GM21737 (cell line): ENCODE results near the gene DCPS.
"Not testable (repeated sequence)": the region's sequence is repeated elsewhere in the genome, so short reads cannot be mapped to it uniquely, and the experiment has no call there.

Experiments used
- ATAC-seq: cut with Tn5 transposase; IDR thresholded peaks from one replicate; pipeline ENCODE4 v1.9.1; 2021; ENCODE audit warnings: mild to moderate bottlenecking, moderate library complexity; ENCODE audit not compliant: unreplicated experiment

The DCPS gene

DNA sequence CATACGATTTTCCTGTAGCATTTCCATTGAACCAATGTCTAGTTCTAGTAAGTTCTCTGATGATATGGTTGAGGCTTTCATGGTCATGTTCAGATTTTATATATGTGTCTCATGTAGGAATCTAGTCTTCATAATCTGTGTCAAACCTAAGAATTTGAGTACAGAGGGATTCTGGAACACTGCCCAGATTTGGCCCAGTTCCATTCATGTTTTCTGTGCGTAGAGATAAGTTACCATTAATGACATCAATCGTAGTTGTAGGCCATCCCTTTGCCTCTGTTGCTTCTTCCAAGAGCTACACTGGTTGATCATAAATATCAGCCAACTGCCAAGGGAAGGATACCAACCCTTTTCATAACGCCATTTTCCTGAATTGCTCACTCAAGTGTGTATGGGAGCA is 74.9 kb downstream of the DCPS start:
- no peak for ATAC-seq

DNA sequence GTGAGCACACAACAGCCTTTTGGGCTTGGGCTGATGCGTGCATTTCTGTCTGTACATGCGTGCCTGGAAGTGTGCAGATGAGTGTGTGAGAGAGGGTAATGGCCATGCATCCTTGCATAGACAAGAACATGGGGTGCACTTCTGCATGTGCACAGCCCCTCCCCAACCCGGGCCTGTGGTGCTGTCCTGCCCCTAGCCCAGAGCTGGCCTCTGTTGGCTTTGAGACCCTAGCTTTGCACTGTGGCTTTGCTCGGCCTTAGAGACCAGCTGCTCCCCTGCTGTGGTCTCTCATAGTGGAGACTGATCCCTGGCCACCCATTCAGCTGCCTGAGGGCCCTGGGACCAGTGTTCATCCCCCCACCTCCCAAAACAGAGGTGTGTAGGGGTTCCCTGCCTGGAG is 77.0 kb downstream of the DCPS start:
- no peak for ATAC-seq

DNA sequence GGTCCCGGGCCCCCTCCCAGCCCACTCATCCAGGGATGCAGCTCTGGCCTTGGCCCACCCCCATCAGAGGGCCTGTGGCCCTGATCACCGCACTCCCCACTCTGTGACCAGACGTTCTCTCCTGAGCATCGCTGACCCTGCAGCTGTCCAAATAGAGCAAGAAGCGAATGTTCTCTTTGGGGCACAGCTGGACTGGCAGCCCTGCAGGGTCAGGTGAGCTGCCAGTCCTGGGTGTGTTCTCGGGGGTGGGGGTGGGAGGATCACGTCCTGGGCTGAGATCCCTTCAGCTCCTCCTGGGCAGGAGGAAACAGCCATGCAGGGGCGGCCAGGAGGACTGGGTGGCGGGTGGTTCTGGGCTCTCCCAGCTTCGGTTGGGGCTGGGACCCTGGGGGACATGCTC is 78.1 kb downstream of the DCPS start:
- not testable (repeated sequence) for ATAC-seq

DNA sequence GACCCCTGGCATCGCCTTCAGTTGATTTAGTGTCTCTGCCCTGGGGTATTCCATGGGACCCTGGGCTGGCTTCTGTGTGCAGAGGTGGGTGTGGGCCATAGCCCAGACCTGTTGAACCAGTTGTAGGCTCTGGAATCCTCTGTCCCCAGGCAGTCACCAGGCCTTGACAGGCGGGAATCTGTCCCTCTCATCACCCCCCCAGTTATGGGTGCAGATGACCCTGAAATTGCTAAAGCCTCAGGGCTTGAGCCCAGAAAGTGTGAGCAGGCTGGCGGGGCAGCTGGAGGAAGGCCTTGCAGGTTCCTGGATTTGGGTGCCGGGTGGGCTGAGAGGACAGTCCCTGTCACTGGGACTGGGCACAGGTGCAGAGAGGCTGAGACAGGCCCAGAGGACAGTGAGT is 78.8 kb downstream of the DCPS start:
- ATAC-seq, result not testable (repeated sequence)

DNA sequence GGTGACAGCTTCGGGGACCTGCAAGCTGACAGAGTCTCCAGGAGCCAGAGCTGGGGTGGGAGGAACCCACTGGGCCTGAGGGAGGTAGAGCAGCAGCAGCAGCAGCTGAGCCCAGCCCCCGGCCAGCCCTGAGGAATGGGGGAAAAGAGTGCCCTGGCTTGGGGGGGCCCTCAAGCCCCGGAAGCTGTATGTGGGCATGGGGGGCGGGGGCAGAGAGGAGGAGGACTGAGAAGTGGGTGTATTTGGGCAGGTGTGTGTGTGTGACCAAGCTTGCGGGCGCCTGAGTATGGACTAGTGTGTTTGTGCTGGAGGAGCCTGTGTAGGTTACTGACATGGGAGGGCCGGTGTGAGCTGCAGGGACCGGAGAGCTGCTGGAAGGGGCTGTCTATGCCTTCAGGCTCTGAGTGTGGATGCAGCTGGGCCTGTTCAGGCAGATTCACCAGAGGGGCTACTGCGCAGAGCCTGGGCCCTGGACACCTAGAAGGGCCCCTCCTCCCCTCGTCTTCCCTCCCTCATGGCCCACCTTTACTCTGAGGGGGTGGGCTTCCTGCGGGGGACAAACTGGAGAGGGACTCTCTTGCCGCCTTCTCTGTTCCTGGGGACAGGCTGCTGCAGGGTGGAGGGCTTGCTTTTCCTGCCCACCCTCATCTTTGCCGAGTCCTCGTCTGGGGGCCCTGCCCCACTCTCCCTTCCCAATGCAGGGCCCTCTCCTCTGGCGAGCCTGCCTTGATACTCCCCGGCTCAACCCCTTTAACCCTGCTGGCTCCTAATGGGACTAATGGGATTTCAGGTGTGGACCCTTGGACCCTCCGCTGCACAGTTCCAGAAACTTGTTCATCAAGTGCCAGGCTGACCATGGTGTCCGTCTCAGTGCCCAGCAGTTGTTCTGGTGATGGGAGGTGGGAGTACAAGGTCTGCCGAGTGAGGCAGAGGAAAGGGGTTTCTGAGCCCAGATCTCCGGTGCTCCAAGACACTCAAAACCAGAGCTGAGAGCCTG is 79.8 kb downstream of the DCPS start:
- ATAC-seq, result no peak

DNA sequence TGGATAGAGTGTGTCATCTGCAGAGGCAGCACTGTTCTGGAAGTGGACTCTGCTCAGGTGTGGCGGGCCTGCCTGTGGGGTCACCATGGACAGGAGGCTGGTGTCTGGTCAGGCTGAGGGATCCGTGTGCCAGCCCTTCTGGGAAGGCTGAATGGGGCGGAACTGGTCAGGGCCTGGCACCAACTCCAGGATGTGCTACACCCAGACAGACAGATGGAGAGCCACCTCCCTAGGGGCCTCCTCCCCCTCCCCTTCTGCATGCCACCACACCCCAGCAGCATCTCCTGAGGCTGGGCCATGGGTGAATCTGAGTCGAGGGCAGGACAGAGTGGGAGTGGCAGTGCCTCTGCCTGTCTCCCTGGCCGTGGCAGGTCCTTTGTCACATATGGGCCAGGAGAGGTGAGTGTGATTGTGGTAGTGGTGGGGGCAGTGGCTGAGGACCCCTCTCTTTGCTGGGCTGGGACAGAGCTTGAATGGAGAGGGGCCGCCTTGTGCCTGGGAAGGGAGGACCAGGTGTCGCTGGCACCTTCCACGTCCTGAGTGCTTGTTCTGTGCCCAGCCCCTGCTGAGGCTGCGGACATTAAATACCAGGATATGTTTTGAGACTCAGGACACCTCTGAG is 80.7 kb downstream of the DCPS start:
- ATAC-seq, result no peak

DNA sequence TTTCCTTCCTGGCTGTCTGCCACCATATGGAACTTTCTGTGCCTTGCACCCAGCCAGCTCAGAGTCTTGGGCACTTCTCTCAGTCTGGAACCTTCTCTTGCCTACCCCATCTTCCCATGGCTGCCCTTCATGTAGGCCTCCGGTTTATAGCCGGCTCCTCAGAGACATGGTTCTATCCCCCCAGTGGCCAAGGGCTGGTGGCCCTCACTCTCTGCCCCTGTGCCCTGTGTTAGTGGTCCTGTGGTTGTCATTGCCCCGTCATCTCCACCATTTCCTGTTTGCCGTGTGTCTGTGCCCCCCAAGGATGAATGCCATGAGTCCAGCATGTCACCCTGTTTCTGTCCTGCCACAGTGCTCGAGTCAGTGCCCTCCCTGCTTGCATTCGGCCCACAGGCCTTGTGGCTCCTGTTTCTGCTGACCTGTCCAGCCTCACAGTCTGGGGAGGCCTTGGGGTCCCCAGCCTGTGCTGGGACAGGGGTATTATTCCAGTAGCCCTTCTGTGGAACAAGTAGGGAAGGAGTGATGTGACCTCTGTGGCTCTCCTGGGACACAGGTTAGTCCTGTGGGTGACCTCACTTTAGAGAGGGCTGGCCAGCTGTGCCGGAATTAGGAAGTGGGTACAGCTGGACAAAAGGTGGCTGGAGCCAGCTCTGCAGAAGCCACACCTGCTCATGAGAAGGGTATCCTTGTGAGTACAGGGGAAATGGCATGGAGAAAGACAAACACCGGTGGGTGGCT is 82.3 kb downstream of the DCPS start:
- no peak for ATAC-seq

DNA sequence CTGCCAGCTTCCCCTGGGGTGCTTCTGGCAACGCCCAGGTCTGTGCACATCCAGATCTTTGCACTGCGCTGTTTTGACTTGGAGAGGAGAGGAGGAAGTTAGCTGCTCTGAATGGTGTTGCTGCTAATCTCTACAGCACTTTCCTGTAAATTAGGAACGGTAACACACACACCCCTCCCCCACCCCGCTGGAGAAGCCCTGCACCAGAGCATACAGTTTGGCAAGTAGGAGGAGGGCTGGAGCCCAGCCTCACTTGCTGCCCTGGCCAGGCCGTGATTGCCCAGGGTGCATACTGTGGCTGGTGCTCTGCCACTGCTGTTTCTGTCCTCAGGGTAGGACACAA is 82.8 kb downstream of the DCPS start:
- not testable (repeated sequence) for ATAC-seq

DNA sequence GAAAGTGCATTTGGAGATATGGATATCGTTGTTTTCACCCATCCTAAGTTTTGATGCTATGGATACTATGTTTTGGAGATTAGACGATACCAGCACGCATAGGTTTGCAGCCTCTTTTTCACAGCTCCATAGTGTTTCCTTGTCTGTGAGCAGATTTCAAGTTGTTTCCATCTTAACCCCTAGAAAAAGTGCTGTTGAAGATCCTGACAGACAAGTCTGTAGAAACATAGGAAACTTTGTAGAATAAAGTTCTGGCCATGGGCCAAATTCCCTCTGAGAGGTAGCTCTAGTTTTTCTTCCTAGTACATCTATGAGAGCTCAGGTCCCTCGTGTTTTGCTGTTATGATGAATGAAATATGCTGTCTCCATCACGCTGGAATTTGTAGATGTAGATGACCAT is 84.0 kb downstream of the DCPS start:
- no peak for ATAC-seq

DNA sequence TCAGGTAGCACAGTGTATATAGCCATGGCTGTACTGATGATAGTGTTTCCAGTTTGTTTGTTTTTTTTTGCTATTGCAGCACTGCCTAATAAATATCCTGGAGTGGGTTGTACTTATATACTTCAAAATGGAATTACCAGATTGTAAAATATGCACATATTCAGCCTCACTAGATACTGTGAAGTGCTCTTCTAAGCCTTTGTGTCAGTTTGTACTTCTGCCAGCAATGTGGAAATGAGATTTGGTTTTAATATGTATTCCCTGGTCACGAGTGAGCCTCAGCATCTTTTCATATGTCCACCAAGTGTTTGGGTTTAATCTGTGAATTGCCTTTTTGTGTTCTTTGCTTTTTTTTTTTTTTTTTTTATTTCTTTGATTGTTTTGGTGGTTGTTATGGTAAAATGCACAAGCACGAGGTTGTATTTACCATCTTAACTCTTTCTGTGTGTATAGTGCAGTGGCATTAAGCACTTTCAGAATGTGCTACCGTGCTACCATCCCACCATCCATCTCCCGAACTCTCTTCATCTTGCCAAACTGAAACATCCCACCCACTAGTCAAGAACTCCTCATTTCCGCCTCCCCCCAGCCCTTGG is 86.5 kb downstream of the DCPS start:
- no peak for ATAC-seq

DNA sequence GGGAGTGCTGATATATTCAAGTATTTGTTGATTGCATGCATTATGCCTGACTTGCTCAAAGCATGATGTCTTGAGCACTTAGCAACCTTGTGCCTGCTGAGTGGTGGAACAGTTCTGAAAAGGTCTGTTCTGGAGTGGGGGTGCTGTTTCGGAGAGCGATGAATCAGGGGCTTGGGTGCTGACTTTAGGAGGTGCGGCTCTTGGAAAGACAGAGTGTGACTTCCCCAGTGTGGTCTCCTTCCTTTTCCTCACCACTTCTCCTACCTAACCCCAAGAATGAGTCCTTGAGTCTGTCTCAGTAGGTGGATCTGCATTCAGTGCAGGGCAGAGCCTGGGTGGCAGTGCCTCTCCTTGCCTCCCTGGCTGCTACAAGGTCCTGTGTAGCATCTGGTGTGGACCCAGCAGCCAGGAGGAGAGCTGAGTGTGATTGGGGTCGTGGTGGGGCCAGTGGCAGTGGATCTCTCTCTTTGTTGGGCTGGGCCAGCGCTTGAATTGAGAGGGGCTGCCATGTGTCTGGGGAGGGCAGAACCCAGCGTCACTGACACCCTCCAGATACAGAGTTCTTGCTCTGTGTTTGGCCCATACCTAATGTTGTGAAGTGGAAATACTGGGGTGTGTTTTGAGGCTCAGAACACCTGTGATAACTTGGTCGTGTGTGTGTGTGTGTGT is 87.6 kb downstream of the DCPS start:
- ATAC-seq, result no peak

DNA sequence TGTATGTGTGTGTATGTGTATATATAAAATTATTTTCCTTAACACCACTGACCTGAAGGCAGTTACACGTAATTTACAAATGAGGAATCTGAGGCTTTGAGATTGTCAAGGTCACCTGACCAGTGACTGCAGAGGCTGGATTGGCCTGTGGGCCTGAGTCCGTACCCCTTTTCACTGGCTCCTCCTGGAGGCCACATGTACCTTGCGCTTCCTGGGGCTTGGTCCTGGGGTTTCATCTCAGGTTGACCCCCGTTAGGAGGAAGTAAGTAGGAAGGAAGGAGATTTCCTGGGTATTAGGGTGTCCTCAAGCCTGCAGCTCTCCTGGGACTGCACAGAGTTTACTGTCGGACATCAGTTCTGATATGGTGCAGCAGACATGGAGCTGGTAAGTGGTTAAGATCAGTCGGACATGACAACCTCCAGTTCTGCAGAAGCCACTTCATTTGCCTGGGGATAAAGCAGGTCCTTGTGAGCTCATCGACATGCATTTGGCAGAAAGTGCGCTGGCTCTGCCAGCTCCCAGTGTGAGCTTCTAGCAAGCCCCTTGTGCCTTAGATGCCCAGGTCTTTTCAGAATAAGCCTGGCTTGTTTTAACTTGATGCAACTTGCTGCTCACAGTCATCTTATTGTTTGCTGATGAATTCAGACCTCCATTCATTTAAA is 88.2 kb downstream of the DCPS start:
- peak; percentile 74 for ATAC-seq

DNA sequence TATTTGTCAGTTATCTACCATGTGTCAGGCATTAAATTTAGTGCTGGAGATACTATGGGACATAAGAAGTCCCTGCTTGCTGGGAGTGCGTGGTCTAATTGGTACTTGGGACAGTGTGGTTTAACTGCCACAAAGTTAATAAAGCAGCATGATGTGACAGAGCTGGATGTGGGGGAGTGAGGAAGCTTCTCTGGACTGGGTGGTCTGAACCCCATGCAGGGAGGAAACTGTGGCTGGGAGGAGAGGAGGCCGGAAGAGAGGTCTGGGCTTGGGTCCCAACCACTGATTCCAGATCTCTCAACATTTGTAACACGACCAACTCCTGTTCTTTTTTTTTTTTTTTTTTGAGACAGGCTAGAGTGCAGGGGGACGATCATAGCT is 88.8 kb downstream of the DCPS start:
- peak; percentile 33 for ATAC-seq

DNA sequence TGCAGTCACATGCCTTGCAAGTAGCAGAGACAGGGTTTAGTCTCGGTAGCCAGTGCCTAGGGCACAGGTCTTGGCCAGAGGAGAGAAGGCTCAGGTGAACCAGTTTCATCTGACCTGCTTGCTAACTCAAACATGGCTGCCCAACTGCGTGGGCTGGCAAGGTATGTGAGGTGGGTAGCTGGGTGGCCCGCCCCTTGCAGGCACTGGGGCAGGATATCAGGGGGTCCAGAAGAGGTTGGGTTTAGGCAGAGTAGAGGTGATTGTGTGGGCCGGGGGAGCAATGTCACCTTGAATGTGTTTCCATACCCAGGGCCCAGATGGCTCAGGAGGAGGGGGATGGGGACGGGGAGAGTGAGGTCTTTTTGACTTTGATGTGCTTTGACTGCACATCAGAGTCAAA is 89.3 kb downstream of the DCPS start:
- no peak for ATAC-seq

DNA sequence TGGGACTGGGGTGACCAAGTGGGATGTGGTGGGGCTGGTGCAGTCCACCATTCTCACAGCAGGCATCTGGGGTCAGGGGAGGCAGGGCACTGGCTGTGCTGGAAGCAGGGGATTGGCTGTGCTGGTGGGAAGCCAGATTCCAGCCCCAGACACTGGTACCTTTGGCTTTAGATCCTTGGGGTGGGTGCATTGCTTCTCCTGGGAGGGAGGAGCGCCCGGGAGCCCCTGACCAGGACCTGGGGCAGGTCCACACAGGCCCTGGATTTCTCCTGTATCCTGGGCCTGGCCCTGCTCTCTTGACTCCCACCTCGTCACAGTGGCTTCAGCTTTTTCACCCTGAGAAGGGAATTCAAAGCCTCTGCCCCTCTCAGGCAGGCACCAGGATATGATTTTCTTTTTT is 90.2 kb downstream of the DCPS start:
- ATAC-seq, result no peak

DNA sequence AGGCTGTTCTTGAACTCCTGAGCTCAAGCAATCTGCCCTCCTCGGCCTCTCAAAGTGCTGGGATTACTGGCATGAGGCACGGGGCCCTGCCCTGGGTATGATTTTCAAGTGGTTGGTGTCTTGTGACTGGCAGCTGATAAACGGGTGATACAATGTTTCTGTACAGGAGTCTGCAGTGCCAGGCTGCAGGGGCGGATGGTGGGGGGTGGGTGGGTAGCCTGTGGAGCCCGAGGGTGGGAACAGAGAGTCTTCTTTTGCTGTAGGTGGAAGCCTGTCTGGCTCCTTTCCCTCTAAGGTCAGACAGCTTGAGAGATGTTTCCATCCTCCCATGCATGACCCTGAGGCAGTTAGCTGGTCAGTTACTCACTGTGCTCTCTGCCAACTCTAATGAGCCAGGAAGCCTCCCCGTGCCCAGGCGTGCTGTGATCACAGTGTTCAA is 90.8 kb downstream of the DCPS start:
- not testable (repeated sequence) for ATAC-seq
